Ishikawa (cell line): ENCODE results near the gene LAMB4.

Source experiments
- CEBPB ChIP-seq: IDR thresholded peaks from 2 replicates; pipeline ENCODE4 v1.6.1; 2012
- CREB1 ChIP-seq: IDR thresholded peaks from 2 replicates; pipeline ENCODE4 v1.6.1; 2012; ENCODE audit warnings: low read depth
- EGR1 ChIP-seq: IDR thresholded peaks from 2 replicates; pipeline ENCODE4 v1.6.1; 2012
- EP300 ChIP-seq: IDR thresholded peaks from 2 replicates; pipeline ENCODE4 v1.6.1; 2012; ENCODE audit warnings: borderline replicate concordance
- FOXM1 ChIP-seq: IDR thresholded peaks from 2 replicates; pipeline ENCODE4 v1.6.1; 2012; ENCODE audit warnings: low read depth, borderline replicate concordance
- NFIC ChIP-seq: IDR thresholded peaks from 2 replicates; pipeline ENCODE4 v1.6.1; 2012
- RAD21 ChIP-seq: IDR thresholded peaks from 2 replicates; pipeline ENCODE4 v1.6.1; 2012; ENCODE audit warnings: low read depth
- TAF1 ChIP-seq: IDR thresholded peaks from 2 replicates; pipeline ENCODE4 v1.6.1; 2012; ENCODE audit warnings: low read depth, mild to moderate bottlenecking
- TCF12 ChIP-seq: IDR thresholded peaks from 2 replicates; pipeline ENCODE4 v1.6.1; 2012; ENCODE audit warnings: low read depth
- TEAD4 ChIP-seq: IDR thresholded peaks from 2 replicates; pipeline ENCODE4 v1.6.1; 2012
- YY1 ChIP-seq: IDR thresholded peaks from 2 replicates; pipeline ENCODE4 v1.6.1; 2012; ENCODE audit warnings: low read depth
- ZBTB7A ChIP-seq: IDR thresholded peaks from 2 replicates; pipeline ENCODE4 v1.6.1; 2012; ENCODE audit warnings: low read depth
- TF ChIP-seq, protein P1 (sequence below): IDR thresholded peaks from 2 replicates; pipeline ENCODE4 v1.6.1; 2012; ENCODE audit warnings: low read depth, mild to moderate bottlenecking
- TF ChIP-seq, protein P2 (sequence below): IDR thresholded peaks from 2 replicates; pipeline ENCODE4 v1.6.1; 2012
- TF ChIP-seq, protein P3 (sequence below): IDR thresholded peaks from 2 replicates; pipeline ENCODE4 v1.6.1; 2012

LAMB4 gene, protein sequence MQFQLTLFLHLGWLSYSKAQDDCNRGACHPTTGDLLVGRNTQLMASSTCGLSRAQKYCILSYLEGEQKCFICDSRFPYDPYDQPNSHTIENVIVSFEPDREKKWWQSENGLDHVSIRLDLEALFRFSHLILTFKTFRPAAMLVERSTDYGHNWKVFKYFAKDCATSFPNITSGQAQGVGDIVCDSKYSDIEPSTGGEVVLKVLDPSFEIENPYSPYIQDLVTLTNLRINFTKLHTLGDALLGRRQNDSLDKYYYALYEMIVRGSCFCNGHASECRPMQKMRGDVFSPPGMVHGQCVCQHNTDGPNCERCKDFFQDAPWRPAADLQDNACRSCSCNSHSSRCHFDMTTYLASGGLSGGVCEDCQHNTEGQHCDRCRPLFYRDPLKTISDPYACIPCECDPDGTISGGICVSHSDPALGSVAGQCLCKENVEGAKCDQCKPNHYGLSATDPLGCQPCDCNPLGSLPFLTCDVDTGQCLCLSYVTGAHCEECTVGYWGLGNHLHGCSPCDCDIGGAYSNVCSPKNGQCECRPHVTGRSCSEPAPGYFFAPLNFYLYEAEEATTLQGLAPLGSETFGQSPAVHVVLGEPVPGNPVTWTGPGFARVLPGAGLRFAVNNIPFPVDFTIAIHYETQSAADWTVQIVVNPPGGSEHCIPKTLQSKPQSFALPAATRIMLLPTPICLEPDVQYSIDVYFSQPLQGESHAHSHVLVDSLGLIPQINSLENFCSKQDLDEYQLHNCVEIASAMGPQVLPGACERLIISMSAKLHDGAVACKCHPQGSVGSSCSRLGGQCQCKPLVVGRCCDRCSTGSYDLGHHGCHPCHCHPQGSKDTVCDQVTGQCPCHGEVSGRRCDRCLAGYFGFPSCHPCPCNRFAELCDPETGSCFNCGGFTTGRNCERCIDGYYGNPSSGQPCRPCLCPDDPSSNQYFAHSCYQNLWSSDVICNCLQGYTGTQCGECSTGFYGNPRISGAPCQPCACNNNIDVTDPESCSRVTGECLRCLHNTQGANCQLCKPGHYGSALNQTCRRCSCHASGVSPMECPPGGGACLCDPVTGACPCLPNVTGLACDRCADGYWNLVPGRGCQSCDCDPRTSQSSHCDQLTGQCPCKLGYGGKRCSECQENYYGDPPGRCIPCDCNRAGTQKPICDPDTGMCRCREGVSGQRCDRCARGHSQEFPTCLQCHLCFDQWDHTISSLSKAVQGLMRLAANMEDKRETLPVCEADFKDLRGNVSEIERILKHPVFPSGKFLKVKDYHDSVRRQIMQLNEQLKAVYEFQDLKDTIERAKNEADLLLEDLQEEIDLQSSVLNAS (N-terminal part only)

DNA sequence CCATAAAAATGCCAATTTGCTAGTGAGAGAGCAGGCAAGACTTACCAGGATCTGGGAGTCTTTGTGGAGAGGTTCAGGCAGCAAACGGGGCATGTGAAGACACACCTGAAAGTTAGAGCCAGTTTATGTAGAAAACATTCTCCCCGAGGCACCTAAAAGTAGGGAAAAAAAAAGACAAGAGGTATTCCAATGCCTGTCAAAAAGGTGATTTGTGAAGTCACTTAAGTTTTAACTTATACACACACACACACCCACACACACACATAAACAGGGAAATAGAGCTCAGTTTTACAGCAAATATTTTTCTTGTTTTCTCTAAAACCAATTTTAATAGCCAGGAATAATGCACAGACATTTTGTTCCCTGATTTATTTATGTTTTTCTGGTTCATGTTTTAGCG, at the start of gene LAMB4:
TSS of gene LAMB4 (minus strand) at position 101 of the 400 bp plus-strand sequence. CDS start 7,197 bp downstream, outside the sequence.
- TF ChIP-seq FOXM1, result no peak
- TF ChIP-seq, protein P1, sequence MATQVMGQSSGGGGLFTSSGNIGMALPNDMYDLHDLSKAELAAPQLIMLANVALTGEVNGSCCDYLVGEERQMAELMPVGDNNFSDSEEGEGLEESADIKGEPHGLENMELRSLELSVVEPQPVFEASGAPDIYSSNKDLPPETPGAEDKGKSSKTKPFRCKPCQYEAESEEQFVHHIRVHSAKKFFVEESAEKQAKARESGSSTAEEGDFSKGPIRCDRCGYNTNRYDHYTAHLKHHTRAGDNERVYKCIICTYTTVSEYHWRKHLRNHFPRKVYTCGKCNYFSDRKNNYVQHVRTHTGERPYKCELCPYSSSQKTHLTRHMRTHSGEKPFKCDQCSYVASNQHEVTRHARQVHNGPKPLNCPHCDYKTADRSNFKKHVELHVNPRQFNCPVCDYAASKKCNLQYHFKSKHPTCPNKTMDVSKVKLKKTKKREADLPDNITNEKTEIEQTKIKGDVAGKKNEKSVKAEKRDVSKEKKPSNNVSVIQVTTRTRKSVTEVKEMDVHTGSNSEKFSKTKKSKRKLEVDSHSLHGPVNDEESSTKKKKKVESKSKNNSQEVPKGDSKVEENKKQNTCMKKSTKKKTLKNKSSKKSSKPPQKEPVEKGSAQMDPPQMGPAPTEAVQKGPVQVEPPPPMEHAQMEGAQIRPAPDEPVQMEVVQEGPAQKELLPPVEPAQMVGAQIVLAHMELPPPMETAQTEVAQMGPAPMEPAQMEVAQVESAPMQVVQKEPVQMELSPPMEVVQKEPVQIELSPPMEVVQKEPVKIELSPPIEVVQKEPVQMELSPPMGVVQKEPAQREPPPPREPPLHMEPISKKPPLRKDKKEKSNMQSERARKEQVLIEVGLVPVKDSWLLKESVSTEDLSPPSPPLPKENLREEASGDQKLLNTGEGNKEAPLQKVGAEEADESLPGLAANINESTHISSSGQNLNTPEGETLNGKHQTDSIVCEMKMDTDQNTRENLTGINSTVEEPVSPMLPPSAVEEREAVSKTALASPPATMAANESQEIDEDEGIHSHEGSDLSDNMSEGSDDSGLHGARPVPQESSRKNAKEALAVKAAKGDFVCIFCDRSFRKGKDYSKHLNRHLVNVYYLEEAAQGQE, result no peak
- TF ChIP-seq, protein P2, sequence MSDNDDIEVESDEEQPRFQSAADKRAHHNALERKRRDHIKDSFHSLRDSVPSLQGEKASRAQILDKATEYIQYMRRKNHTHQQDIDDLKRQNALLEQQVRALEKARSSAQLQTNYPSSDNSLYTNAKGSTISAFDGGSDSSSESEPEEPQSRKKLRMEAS, result no peak
- TF ChIP-seq YY1, result no peak
- no peak for TF ChIP-seq RAD21
- no peak for TF ChIP-seq TCF12
- no peak for TF ChIP-seq EGR1
- TF ChIP-seq NFIC, result no peak
- TF ChIP-seq TAF1, result no peak
- no peak for TF ChIP-seq ZBTB7A
- TF ChIP-seq, protein P3, sequence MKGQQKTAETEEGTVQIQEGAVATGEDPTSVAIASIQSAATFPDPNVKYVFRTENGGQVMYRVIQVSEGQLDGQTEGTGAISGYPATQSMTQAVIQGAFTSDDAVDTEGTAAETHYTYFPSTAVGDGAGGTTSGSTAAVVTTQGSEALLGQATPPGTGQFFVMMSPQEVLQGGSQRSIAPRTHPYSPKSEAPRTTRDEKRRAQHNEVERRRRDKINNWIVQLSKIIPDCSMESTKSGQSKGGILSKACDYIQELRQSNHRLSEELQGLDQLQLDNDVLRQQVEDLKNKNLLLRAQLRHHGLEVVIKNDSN, result no peak
- no peak for TF ChIP-seq EP300
- TF ChIP-seq CEBPB, result no peak

DNA sequence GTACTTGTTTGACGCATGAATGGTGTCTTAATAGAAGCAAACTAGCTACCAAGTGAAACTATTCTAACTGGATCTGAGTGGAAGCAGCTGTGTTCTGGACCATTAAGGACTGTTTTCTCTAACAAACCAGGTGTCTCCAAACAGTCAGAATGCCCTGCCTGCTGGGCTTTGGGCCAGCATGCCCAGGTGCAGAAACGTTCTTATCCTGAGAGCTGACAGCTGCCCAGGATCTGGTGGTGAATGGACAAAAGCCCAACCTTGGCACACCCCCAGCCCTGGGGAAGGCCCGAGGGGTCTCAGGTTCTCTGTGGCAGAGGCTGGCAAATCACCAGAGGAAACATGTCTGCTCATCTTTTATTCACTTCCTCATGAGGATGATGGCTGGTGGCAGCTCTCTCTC, 48.2 kb upstream of the LAMB4 start:
- TF ChIP-seq CREB1, result no peak
- TF ChIP-seq, protein P2, result no peak
- TF ChIP-seq, protein P3, result no peak
- TF ChIP-seq, protein P1, result no peak
- TF ChIP-seq EP300, result no peak
- TF ChIP-seq RAD21, result no peak
- no peak for TF ChIP-seq TCF12
- no peak for TF ChIP-seq EGR1
- no peak for TF ChIP-seq TEAD4
- TF ChIP-seq ZBTB7A, result no peak
- no peak for TF ChIP-seq YY1
- no peak for TF ChIP-seq TAF1

DNA sequence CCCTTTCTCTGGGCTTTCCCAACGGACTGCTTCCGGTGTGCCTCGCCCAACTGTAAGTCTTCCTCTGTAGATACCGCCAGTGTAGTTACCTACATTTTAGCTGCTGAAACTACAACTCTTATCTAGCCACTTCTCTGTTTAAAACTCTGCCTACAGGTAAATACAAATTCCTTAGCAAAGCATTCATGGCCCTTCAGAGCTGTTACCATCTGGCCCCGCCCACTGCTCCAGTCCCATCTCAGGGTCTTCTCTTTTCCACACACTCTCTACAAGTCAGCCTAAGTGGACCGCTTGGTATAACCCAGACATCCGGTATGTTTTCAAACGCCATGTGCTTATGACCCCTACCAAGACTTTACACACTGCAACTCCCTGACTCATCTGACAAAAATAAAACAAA, 41.0 kb upstream of the LAMB4 start:
- TF ChIP-seq CREB1 (no peak), RAD21 (no peak), FOXM1 (no peak), EP300 (no peak), EGR1 (no peak), TEAD4 (no peak), TAF1 (no peak)
- TF ChIP-seq, protein P2, result no peak
- TF ChIP-seq, protein P3, result no peak
- TF ChIP-seq, protein P1, result no peak
